NCI-H2081 (cell line): ENCODE measurements around the gene ARMC8.

ENCODE experiments used
- DNase-seq, 2 experiments: peaks; one replicate each; lab custom pipeline; 2025; lab: John Stamatoyannopoulos, UW

The ARMC8 gene

DNA sequence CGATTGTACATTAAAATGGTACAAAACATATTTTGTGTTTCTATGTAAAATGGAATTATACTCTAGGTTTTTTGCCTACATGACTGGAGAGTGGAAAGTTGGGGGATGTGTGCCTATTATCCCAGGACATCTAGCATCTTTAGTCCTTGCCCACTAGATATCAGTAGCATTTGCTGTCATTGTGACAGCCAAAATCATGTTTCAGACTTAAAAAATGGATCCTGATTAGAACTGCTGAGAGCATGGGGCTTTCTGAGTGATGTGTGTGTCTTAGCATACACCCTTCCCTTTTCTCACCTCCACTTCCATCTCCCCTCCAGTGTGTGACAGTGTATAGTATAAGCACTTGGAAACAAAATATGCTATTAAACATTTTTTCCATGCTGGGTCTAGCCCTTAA, 13.3 kb downstream of the ARMC8 start:
- no peak for DNase-seq

DNA sequence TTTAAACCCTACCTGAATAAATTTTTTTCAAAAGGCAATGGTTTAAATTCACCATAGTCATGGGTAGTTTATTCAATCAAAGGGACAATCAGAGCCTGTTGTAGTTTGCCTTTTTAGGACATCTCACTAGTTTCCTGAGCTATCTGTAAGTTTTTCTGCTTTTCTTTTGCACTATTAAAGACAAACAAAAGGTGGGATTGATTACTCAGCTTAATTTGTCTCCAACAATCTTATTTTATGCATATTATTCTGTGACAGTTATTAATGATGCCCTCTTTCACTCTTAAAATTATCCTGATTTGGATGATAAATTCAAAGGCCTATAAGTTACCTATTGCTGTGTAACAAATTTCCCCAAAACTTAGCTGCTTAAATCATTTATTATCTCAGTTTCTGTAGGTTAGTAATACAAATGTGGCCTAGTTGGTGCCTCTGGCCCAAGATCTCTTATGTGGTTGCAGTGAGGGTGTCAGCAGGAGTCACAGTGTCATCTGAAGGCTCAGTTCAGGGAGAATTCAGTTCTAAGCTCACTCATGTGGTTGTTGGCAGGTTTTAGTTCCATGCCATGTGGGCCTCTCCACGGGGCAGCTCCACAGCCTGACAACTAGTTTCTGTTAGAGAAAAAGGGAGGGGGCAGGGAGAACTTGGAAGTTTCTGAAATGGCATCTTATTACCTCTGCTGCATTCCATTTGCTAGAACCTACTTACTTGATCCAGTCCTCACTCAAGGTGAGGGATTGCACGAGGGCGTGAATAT, 16.0 kb downstream of the ARMC8 start:
- DNase-seq = no peak

DNA sequence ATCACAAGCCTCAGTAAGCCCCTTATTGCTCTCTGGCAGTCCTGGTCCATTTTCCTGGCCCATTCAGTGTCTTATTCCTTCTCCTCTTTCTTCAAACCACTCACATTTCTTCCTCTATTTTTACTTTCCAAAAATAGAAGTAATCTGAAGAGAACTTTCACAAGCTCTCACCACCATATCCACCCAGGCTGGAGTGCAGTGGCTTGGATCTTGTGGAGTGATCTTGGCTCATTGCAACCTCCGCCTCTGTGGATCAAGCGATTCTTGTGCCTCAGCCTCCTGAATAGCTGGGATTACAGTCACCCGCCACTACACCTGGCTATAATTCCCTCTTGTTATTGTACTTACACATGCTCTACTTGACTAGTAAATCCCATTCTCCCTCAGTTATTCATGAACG, 16.8 kb downstream of the ARMC8 start:
- DNase-seq = no peak

DNA sequence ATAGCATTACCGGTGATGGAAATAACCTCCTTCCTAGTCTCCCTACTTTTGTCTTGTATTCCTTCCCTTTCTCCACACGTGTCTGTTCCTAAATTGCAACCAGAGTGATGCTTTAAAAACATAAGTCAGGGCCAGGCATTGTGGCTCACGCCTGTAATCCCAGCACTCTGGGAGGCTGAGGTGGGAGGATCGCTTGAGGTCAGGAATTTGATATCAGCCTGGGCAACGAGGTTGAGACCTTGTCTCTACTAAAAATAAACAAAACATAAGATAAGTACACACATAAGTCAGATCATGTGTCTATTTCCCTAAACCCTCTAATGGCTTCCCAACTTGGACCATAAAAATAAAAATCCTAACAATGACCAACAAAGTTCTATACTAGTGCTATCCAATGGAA, 18.4 kb downstream of the ARMC8 start:
- DNase-seq = no peak

DNA sequence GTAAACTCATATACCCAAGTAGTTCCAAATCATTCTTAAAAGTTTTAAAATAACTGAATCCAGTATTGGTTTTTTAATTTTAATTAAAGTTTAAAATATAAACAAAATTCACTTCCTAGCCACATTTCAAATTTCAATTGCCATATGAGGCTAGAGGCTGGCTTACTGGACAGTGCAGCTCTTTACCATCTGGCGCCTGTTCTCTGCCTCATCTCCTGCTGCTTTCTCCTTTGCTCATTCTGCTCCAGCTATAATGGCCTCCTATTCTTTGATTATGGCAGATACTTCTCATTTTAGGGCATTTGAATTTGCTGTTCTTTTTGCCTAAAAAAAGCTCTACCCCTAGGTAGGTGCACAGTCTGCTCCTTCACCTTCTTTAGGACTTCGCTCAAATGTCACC, 19.1 kb downstream of the ARMC8 start:
- no peak for DNase-seq

DNA sequence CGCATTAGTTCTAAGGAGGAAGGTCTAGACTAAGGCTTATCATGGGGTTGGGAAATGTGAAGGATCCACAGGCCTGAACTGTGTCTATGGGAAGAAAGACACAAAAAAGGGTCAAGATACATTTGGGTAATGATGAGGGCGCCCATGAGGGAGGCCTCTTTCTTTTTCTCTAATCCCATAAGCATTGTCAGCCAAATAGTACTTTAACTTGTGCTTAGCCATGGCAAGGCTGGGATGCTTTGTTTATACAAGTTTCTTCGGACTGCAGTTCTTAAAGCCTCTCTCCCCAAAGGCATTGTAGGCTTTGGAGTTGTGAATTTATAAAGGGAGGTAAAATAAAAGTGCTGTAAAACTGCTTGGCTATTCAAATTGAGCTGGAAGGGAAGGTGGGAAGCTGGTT, 23.4 kb downstream of the ARMC8 start:
- DNase-seq = no peak

DNA sequence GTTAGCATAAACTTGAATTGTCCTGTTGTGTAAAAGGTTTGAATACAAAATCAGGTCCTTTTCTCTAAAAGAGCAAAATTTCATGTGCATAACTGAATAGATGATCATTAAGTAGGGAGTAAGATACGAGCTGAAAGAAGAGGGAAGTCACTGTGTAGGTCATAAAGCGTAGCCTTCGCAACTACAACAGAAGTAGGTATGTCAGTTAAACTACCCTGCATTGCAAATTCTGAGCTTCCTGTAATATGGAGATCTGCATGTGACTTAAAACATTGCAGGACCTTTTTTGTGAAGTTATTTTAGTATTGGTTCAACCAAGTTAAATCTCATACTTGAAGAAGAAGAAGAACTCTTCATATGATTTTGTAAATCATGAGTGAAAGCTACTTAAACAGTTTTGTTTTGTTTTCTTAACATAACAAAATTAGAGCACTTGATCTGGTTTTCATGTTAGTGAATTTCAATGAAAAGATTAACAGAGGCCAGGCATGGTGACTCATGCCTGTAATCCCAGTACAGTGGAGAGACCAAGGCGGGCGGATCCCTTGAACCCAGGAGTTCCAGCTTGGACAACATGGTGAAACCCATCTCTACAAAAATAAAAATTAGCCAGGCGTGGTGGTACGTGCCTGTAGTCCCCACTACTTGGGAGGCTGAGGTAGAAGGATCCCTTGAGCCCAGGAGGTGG, 26.4 kb downstream of the ARMC8 start:
- DNase-seq = no peak

DNA sequence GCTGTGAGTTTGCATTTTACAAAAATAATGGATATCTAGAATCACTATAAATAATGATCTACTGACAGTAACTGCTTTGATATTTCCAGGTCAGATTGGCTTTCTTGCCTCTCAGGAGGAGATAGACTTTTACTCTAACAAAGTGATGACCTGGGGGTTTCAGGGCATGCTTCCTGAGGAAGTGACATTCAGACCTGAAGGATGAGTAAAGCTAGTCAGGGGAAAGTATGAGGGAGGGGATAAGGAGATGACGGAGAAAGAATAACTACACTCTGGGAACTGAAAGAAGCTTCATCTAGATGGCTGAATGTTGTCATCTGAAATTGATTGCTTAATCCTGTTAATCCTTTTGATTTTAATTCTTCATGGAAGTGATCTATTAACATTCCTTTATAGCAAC, 32.2 kb downstream of the ARMC8 start:
- no peak for DNase-seq

DNA sequence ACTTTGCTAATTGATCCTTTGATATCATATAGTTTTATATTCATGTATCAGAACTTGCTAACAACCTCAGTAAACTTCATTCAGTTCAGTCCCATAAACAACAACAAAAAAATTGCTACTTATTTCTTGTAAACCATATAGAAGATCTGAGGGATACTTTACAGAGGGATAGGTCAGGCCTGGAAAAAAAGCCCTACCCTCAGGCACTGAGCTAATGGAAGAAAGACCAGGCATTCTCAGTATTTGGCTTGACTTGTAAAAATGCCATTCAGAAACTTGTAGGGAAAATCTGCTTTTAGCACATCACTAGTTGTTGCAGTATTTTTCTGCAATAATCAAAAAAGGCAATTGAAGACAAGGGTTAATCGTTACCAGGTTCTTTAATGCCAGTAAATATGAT, 33.1 kb downstream of the ARMC8 start:
- no peak for DNase-seq

DNA sequence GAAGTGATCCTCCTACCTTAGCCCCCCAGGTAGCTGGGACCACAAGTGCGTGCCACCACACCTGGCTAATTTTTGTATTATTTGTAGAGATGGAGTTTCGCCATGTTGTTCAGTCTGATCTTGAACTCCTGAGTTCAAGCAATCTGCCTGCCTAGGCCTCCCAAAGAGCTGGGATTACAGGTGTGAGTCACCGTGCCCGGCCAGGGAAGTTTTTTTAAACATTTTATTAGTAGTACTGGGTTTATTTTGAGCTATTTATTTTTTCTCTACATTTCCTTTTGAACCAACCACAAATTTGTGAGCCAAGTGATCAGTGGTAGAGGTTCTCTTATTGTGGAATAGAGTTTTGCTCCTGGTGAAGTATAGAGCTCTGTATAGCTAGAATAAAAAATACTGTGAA, 33.7 kb downstream of the ARMC8 start:
- DNase-seq = no peak

DNA sequence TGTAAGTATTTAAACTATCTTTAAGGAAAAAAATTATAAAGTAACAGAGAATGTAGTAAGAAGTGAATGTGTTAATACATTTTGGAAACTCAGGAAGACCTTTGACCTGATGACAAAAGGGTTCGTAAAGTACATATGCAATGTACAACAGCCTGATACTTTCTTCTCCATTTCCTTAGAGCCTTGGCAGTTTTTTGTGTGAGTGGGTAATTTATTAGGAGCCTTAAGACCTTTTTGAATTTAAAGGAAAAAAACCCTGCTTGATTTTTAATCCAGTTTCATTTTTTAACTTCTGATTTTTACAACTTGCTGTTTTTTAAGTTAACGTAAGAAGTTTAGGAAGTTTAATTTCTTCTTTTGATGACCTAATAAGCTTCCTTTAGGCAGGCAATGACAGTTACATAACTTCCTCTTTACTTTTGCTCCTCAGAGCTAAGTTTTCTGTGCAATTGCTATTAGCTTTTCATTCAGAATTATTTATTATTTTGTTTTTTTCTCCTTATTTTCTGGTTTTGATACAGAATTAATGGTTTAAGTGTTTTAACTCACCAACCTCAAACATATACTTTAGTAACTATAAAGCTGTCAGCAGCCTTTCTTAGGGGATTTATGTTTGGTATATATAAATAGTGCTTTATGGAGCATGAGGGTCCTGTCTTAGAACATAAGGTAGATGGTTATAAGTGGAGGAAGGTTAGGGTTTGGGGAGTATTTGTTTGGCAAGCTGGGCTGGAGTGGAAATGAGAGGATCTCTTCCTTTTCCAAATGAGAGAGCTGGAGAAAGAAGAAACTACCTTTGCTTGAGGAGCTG, 35.2 kb downstream of the ARMC8 start:
- DNase-seq = no peak

DNA sequence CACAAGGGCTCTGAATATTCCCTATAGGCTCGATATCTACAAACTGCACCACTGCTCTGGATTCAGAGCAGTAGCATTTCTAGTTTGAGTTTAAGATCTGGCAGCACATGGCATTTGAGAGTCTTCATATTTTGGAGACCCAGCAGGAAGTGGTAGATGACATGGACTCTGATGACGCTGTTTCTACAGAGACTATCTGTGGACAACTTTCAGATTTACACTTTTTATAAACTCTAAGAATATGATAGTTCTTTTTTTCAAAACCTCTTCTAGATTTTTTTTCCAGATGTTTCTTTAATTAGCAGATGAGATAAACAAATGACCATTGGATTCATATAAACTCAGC, 35.8 kb downstream of the ARMC8 start:
- DNase-seq = no peak

DNA sequence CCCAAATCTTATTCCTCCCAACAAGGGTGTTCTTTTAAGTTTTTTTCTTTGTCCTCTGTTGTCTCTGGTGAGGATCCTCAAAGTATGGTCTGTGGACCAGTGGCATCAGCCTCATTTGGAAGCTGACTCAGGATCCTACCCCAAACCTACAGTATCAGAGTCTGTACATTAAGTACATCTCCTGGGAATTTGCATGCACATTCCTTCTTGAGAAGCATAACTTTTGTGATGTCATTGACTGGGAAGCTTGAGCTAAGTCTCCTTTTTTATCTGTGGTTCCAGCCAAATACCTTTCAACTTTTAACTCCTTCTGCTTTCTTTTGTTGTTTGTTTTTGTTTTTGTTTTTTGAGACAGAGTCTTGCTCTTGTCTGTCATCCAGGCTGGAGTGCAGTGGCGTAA, 40.5 kb downstream of the ARMC8 start:
- DNase-seq = no peak

DNA sequence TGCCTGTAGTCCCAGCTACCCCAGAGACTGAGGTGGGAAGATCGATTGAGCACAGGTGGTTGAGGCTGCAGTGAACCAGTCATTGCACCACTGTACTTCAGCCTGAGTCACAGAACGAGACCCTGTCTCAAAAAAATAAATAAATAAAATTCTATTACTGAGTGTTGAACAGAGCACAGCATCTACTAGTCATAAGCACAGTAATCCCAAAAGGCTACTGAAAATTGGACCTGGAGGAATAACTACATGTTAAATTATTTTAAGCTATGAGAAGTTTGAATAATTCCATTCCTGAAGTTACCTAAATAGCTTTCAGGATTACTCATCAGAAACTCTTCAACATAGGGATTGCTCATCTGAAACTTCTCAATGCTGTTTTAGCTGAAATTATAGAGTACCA, 43.4 kb downstream of the ARMC8 start:
- DNase-seq = no peak

DNA sequence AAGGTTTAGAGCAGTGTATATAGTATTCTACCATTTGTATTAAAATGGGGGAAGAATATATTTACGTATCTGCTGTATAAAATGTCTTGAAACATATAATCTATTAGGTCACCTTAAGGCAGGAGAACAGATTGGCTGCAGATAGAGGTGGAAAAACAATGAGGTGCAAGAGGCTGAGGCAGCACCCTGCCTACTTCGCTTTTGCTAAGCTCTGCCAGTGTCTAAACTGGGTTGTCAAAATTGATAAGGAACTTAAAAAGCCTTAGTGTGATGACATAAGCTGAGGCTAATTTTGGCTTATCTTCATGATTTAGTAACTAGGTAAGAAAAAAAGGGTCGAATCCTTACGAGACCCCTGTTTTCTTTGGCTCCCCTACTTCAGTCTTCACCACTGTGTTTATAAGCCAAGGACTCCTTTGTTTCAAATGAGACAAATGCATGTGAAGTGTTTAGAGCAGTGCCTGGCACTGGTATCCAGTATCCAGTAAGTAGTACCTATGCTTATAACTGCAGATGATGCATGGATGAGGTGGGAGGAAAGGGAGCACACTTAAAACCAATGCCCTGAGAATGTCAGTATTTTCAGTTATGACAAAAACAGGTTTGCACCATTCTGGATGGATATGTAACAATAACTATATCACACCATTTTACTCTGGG, 45.7 kb downstream of the ARMC8 start:
- no peak for DNase-seq

DNA sequence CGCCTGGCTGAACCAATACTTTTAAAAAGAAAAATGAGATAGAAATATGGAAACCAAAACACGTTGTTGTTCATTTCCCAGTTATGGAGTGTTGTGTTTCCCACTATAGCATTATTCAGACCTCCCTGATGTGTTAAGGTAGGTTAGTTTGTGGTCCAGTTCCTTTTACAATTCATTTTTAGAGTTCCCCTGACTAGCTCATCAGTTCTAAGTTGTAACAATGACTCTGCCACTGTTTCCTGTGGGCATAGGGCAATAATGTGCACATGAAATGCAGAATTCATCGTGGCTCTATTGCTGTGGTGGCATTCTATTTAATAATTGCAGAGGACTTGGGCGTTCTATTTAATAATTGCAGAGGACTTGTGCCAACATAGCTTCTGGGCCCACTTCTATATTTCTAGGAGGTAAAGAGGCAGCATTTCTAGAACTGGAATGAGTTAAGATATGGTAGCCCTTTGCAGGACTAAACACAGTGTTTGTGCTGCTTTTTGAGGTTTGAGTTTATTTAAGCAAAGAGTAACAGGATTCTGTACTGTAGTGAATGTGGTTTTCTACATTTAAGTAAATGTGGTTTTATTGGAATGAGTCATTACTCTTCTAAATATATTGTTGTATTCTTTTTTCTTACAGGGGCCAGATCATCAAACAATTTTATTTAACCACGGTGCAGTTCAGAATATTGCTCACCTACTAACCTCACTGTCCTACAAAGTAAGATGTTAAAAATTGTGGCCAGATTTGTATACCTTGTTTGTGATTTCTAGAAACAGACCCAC, 47.5 kb downstream of the ARMC8 start:
- DNase-seq = no peak

DNA sequence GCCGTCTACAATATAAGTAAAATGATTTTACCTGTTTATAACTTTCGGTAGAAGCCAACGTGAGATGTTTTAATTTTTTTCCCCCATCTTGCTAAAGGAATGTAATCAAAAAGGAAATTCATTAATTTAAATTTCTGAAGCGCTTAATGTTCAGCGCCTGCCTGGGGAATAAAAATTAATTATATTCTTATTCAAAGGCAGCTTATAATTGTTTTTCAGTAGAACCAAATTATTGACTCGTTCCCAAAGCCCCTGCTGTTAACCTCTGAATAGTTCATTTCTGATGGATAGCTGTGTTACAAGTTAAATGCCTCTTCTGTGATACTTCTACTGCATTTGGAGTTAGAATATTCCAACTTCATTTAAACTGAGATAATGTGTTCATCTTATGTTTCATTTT, 51.6 kb downstream of the ARMC8 start:
- DNase-seq = no peak

DNA sequence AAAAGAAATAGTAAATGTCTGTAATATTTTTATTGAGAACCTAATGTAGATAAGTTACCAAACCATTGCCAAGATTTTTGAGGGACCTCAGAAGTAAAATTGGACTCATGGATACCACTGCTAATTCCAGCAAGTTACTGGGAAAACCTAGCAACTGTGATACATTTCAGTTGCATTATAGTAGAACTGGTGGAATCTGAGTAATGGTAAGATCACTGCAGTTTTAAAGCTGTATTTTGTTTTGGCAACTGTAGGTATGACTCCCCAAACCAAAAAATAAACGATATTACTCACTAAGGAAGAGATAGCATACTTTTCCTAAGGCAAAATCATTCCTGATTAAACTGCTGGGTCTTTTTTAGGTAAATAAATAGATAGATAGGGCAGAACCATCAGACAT, 54.0 kb downstream of the ARMC8 start:
- no peak for DNase-seq

DNA sequence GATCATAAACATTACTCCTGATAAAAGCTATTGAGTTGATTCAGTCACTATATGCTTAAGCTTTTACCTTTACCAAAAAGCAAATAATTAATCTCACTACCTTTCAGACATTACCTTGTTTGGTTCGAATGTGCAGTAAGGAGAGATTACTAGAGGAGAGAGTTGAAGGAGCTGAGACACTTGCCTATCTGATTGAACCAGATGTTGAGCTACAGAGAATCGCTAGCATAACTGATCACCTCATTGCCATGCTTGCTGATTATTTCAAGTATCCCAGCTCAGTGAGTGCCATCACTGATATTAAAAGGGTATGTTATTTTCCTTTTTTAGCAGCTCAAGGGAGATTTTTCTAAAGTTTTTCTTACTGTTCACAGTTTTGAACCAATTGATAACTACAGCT, 54.6 kb downstream of the ARMC8 start:
- no peak for DNase-seq

DNA sequence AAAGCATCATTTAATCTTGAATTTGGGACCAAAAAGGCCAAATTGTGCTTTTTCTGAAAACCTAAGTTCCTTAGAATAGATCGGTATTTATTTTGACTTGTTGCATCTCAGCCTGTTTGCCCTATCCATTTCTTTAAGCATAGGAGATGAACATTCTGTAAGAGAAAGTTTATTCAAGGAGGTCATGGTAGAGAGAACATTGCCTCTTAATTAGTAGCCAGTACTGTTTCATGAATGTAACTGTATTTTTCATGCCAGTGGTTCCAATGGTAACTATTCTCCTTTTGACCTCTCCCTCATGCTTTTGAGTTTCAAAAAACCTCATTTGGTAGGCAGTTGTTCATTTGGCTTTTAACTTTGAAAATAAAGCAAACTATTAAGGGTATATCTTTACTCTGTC, 55.4 kb downstream of the ARMC8 start:
- no peak for DNase-seq

DNA sequence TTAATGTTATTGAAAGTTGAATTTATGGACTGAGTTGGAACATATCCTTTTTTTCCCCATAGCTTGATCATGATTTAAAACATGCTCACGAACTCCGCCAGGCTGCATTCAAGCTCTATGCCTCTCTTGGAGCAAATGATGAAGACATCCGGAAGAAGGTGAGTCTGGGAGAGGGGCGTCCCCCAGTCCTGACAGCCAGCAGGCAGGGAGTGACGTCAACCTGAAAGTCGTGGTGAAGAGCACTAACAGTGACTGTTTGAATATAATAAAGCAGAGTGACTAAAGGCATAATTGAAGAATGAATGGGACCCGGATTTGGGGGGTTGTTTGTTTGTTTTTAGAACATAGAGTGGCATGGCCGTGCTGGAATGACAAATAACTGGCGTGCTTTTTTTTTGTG, 57.9 kb downstream of the ARMC8 start:
- DNase-seq = no peak

DNA sequence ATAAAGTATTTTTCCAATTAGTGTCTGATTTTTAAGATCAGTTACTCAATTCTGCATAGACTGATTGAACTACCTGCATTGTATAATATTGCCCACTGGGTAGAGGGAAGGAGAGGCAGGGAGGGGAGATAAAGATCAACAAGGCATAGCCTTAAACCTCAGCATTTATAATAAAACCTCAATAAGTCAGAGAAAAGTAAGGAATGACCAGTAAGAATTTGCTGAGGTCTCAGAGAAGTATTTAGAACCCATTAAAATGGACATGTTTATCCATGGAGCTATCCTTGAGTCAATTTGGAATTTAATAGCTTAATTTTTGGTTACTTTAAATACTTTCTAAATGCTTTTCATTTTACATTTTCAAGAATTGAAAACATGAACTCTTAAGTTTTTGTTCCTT, 62.5 kb downstream of the ARMC8 start:
- no peak for DNase-seq
